Natural killer cell treated with Interleukin-12 subunit alpha and Interleukin-12 subunit beta and Interleukin-15 and Interleukin-18, amount 100 ng/mL, for 72 hours (primary cell): Measurements from ENCODE around the gene KCNK3. TPM values are rescaled to one million over a fixed set of nuclear protein-coding genes. Genes with fewer than 3 reads are reported as not detected.
A peak's percentile ranks its signal among the peaks of the same experiment; 100 is the strongest.

Source experiments
- ATAC-seq, 2 donors: fragments of 150-1000 bp; cut with Tn5 transposase in 1 of 2; sonication (Bioruptor Pico), chemical (Tn5 transposase) in 1 of 2; 2 replicates each; pipeline ENCODE4 v1.10.0; 2021
- DNase-seq: peaks from one replicate; pipeline ENCODE4 v3.0.0; 2022; ENCODE audit warnings: low spot score
- H3K27ac Mint-ChIP-seq, 2 donors: 1 replicate in 1 of 2; 2 replicates in 1 of 2; pipeline ENCODE4 v1.8.0; 2022; ENCODE audit warnings: mixed read lengths in 2 of 2, mild to moderate bottlenecking in 1 of 2, moderate library complexity in 1 of 2
- H3K27me3 Mint-ChIP-seq, 2 donors: 1 replicate in 1 of 2; 2 replicates in 1 of 2; pipeline ENCODE4 v1.8.0; 2022; ENCODE audit warnings: mixed read lengths in 2 of 2
- H3K36me3 Mint-ChIP-seq: one replicate; pipeline ENCODE4 v1.8.0; 2022; ENCODE audit warnings: mixed read lengths
- H3K4me1 Mint-ChIP-seq, 2 donors: 1 replicate in 1 of 2; 2 replicates in 1 of 2; pipeline ENCODE4 v1.8.0; 2022; ENCODE audit warnings: low read depth in 2 of 2, mixed read lengths in 2 of 2, mild to moderate bottlenecking in 1 of 2
- H3K4me3 Mint-ChIP-seq: one replicate; pipeline ENCODE4 v1.8.0; 2022; ENCODE audit warnings: mixed read lengths
- H3K9me3 Mint-ChIP-seq: 2 replicates; pipeline ENCODE4 v1.8.0; 2022; ENCODE audit warnings: mixed read lengths
- total RNA-seq, 2 donors: library from RNA; stranded (reverse); gene quantifications; one replicate each; pipeline ENCODE4 v1.2.3, GENCODE V29; 2022

The KCNK3 gene
- total RNA-seq, 2 donors from 2014 or later = not detected

DNA sequence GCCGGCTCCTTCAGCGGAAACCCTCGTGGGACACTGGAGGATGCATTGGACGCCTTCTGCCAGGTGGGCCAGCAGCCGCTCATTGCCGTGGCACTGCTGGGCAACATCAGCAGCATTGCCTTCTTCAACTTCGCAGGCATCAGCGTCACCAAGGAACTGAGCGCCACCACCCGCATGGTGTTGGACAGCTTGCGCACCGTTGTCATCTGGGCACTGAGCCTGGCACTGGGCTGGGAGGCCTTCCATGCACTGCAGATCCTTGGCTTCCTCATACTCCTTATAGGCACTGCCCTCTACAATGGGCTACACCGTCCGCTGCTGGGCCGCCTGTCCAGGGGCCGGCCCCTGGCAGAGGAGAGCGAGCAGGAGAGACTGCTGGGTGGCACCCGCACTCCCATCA is 85.6 kb downstream of the KCNK3 start:
- no peaks in the 10 kb centered on the region for H3K27me3 Mint-ChIP-seq
- H3K27ac Mint-ChIP-seq = no peak overlapping the region
- H3K4me1 Mint-ChIP-seq = peaks cover 6 to 11% of the 10 kb centered on the region in 2 donors
- ATAC-seq (peak in 1 of 2 donors; percentile 32), DNase-seq (no peak)
- peaks cover 6% of the 10 kb centered on the region for H3K36me3 Mint-ChIP-seq
- H3K9me3 Mint-ChIP-seq = no peaks in the 10 kb centered on the region
- no peak overlapping the region for H3K4me3 Mint-ChIP-seq

DNA sequence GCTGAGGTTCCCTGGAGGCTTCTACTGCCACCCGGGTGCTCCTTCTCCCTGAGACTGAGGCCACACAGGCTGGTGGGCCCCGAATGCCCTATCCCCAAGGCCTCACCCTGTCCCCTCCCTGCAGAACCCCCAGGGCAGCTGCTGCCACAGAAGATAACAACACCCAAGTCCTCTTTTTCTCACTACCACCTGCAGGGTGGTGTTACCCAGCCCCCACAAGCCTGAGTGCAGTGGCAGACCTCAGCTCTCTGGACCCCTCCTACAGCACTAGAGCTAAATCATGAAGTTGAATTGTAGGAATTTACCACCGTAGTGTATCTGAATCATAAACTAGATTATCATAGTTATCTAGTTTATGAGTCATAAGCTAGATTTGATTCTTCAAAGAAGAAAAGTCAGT is 86.0 kb downstream of the KCNK3 start:
- no peak overlapping the region for H3K4me3 Mint-ChIP-seq
- H3K9me3 Mint-ChIP-seq = no peaks in the 10 kb centered on the region
- no peak for ATAC-seq
- peaks cover 6% of the 10 kb centered on the region for H3K36me3 Mint-ChIP-seq
- H3K27ac Mint-ChIP-seq = no peak overlapping the region
- no peak for DNase-seq
- H3K27me3 Mint-ChIP-seq = no peaks in the 10 kb centered on the region
- peaks cover 6 to 11% of the 10 kb centered on the region in 2 donors for H3K4me1 Mint-ChIP-seq

DNA sequence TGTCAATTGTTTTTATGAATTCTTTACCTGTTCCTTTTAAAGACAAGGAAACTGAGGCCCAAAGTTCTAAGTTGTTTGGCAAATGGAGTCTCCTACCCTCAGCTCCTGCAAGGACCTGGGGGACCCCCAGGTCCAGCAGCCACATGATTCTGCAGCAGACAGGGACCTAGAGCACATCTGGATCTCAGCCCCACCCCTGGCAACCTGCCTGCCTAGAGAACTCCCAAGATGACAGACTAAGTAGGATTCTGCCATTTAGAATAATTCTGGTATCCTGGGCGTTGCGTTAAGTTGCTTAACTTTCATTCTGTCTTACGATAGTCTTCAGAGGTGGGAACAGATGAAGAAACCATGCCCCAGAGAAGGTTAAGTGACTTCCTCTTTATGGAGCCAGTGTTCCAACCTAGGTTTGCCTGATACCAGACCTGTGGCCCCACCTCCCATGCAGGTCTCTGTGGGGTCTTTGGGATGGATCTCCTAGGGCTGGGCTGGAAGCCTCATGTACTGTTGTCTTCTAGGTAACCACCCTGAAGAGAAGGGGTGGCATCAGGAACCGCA is 87.8 kb downstream of the KCNK3 start:
- no peak for ATAC-seq
- H3K27me3 Mint-ChIP-seq = no peaks in the 10 kb centered on the region
- no peak for DNase-seq
- peaks cover 7% of the 10 kb centered on the region in 2 donors for H3K4me1 Mint-ChIP-seq
- no peaks in the 10 kb centered on the region for H3K9me3 Mint-ChIP-seq
- peaks cover 6% of the 10 kb centered on the region for H3K36me3 Mint-ChIP-seq
- H3K27ac Mint-ChIP-seq = no peak overlapping the region
- H3K4me3 Mint-ChIP-seq = no peak overlapping the region

Other genes with a start within 250 kb of the KCNK3 start
- gene OTOF, start 214.6 kb upstream of the KCNK3 start, total RNA-seq = under 1 TPM; 0.50 to 0.57 TPM
- gene CIB4, start 51.4 kb upstream of the KCNK3 start, total RNA-seq = not detected
- 10 to 100 TPM; 15.5 to 17.7 TPM for gene SLC35F6, start 71.6 kb downstream of the KCNK3 start, total RNA-seq
- gene CENPA, start 93.3 kb downstream of the KCNK3 start, total RNA-seq = 10 to 100 TPM; 18.5 to 32.1 TPM
- gene DPYSL5, start 155.4 kb downstream of the KCNK3 start, total RNA-seq = not detected